ENCODE data around the gene ZDHHC17. TPM values are rescaled to one million over a fixed set of nuclear protein-coding genes. Genes with fewer than 3 reads are reported as not detected.
A peak's percentile ranks its signal among the peaks of the same experiment; 100 is the strongest.
"Not testable (repeated sequence)": the region's sequence is repeated elsewhere in the genome, so short reads cannot be mapped to it uniquely, and the experiment has no call there.

The ZDHHC17 gene, protein sequence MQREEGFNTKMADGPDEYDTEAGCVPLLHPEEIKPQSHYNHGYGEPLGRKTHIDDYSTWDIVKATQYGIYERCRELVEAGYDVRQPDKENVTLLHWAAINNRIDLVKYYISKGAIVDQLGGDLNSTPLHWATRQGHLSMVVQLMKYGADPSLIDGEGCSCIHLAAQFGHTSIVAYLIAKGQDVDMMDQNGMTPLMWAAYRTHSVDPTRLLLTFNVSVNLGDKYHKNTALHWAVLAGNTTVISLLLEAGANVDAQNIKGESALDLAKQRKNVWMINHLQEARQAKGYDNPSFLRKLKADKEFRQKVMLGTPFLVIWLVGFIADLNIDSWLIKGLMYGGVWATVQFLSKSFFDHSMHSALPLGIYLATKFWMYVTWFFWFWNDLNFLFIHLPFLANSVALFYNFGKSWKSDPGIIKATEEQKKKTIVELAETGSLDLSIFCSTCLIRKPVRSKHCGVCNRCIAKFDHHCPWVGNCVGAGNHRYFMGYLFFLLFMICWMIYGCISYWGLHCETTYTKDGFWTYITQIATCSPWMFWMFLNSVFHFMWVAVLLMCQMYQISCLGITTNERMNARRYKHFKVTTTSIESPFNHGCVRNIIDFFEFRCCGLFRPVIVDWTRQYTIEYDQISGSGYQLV
- total RNA-seq (2014; rRNA removed; shearing (Covaris generic)): 28.7 and 33.5 TPM in 2 replicates
- polyA plus RNA-seq (2015; cell fraction: cytosol; rRNA removed): 10.0 and 12.4 TPM in 2 replicates
- 197 and 202 TPM in 2 replicates for polyA plus RNA-seq (2015; cell fraction: nucleus; rRNA removed)

DNA sequence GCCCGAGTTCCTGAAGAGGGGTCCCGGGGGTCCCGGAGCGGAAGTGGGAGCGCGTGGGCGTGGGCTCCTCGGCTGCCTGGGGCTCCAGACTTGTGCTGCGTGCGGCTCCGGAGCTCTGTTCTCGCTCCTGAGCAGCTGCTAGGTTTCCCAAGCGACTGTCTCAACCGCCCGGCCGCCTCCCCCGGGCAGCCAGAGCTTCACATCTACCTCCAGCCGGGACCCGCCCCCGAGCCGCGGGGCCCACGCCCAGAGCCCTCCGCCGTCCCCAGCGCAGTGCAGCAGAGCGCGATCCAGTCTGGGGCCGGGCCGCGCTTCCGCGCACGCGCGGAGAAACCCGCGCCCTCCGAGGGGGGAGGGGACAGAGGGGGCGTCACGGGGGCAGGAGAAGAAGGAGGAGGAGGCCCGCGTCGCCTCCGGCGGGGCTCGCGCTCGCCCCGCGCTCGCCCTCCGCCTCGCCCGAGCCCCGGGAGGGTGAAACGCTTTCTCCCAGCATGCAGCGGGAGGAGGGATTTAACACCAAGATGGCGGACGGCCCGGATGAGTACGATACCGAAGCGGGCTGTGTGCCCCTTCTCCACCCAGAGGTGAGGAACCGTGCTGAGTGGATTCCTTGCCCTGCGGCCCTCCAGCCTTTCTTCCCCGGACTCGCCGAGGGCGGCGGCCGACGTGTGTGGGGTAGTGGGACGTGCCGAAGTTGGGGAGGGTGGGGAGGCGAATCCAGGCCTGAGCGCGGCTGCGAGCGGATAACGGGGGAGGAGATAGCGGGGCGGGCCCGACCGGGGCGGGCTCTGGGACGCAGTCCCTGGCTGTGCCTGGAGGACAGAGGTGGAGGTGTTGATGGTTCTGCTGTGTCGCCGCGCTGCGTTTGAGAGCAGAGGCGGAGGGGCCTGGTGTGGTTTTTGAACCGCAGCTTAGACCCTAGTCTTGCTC is at the start of gene ZDHHC17:
Gene ZDHHC17 (plus strand): TSS at position 370 of the 930 bp plus-strand sequence. CDS start 122 bp downstream, at position 492.
- peak; percentile 94 for DNase-seq (ENCODE audit: low read depth, low spot score)
- in situ Hi-C loops (cut with HindIII; ENCODE audit: low pct_unique_long_range_greater_than_20kb, low sequenced_read_pairs): no loop called here

DNA sequence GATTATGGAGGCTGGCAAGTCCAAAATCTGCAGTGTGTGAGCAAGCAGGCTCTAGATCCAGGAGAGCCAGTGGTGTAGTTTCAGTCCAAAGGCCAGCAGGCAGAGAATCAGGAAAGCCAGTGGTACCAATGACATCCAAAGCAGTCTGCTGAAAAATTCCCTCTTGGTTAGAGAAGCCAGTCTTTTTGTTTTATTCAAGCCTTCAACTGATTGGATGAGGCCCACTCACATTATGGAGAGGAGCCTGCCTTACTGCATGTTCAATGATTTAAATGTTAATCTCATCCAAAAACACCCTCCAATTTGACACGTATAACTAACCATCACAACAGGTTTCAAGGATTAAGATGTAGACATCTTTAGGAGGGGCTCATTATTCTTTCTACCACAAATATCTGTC is 49.5 kb upstream of the ZDHHC17 start:
- DNase-seq (ENCODE audit: low read depth, low spot score): no peak
- in situ Hi-C loops (cut with HindIII; ENCODE audit: low pct_unique_long_range_greater_than_20kb, low sequenced_read_pairs): no loop called here

DNA sequence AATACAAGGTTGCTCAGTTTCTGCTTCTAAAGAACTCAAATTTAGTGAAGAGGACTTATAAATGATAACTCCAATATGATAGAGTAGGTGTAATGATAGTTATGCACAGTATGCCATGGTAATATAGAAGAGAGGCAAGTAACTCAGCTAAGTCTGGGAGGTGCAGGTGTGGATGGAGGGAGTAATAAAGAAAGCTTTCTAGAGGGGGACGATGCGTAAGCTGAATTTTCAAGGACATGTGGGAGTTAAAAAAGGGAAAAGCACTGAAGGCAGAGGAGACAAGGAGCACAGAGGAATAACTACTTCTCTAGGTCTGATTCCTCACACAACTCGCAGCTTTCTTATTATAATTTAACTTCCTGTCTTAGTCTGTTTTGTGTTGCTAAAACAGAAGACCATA is 49.1 kb upstream of the ZDHHC17 start:
- in situ Hi-C loops (cut with HindIII; ENCODE audit: low pct_unique_long_range_greater_than_20kb, low sequenced_read_pairs): no loop called here
- no peak for DNase-seq (ENCODE audit: low read depth, low spot score)

DNA sequence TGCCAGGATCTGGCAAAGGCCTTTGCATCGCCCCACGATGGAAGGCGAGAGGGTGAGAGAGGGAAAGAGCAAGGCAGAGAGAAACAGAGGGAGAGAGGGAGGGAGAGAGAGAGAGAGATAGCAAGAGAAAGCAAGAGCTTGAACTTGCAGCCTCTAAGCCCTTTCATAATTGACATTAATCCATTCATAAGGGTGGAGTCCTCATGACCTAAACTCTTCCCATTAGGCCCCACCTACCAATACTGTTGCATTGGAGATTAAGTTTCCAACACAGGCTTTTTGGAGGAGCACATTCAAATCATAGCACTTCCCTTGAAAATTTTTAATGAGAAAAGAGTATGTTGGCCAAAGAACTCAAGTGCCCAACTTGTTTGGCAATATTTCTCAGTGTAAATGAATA is 48.6 kb upstream of the ZDHHC17 start:
- in situ Hi-C loops (cut with HindIII; ENCODE audit: low pct_unique_long_range_greater_than_20kb, low sequenced_read_pairs): no loop called here

DNA sequence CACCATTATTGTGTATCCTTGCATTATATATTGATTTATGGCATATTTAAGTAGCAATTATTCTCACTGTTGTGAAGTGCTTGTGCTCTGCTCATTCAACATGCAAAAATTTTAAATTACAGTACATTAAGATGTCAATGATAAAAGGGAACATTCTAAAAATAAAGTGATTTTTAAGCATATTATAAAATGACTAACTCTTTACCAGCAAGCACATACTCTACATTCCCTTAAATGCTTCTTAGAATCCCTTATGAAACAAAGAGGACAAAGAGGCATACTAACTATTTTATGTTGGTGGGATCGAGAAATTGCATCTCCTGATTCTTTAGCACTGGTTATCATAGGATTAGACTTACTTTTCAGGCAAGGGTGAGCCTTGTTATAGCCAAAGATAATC is 46.6 kb upstream of the ZDHHC17 start:
- in situ Hi-C loops (cut with HindIII; ENCODE audit: low pct_unique_long_range_greater_than_20kb, low sequenced_read_pairs): no loop called here
- no peak for DNase-seq (ENCODE audit: low read depth, low spot score)

More for the DNA sequence above, 48.6 kb upstream of the ZDHHC17 start:
- no peak for DNase-seq (ENCODE audit: low read depth, low spot score)

GRCh38 chr12:76719171-76720041 is 44.5 kb upstream of the ZDHHC17 start:
- no peak for DNase-seq (ENCODE audit: low read depth, low spot score)
- in situ Hi-C loops (cut with HindIII; ENCODE audit: low pct_unique_long_range_greater_than_20kb, low sequenced_read_pairs): no loop called here

- in situ Hi-C loops (cut with HindIII; ENCODE audit: low pct_unique_long_range_greater_than_20kb, low sequenced_read_pairs): no loop called here
- DNase-seq (ENCODE audit: low read depth, low spot score): no peak
Observed at GRCh38 chr12:76720068-76720467, 43.8 kb upstream of the ZDHHC17 start.

DNA sequence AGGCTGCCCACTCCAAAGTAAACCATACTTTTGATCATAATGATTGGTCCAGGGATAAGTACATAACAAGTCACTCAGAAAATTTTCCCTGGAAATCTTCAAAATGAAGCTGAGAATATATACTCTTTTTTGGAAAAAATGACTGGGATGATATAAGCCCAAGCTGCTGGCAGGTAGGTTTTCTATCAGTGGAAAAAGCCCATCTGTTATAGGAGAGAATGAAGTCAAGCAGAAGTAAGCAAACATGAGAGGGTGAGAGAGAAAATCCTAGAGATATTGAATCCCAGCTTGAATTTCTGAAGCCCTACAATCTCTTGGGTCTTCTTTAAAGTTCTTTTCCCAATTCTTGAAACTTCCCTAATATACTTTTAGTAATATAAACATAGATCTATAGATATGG is 37.3 kb upstream of the ZDHHC17 start:
- in situ Hi-C loops (cut with HindIII; ENCODE audit: low pct_unique_long_range_greater_than_20kb, low sequenced_read_pairs): no loop called here

DNA sequence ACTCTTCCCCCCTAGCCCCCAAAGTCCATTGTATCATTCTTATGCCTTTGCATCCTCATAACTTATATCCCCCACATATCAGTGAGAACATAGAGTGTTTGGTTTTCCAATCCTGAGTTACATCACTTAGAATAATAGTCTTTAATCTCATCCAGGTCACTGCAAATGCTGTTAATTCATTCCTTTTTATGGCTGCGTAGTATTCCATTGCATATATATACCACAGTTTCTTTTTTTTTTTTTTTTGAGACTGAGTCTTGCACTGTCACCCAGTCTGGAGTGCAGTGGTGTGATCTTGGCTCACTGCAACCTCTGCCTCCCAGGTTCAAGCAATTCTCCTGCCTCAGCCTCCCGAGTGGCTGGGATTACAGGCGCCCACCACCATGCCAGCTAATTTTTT is 31.7 kb upstream of the ZDHHC17 start:
- in situ Hi-C loops (cut with HindIII; ENCODE audit: low pct_unique_long_range_greater_than_20kb, low sequenced_read_pairs); DNase-seq (ENCODE audit: low read depth, low spot score): not testable (repeated sequence)

More for the DNA sequence above, 37.3 kb upstream of the ZDHHC17 start:
- DNase-seq (ENCODE audit: low read depth, low spot score): no peak

DNA sequence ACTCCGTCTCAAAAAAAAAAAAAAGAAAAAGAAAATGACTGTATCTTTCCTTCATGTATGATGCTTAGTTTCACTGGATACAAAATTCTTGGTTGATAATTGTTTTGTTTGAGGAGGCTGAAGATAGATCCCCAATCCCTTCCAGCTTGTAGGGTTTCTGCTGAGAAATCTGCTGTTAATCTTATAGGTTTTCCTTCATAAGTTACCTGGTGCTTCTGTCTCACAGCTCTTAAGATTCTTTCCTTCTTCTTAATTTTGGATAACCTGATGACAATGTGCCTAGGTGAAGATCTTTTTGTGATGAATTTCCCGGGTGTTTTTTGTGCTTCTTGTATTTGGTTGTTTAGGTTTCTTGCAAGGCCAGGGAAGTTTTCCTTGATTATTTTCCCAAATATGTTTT is 26.2 kb upstream of the ZDHHC17 start:
- DNase-seq (ENCODE audit: low read depth, low spot score); in situ Hi-C loops (cut with HindIII; ENCODE audit: low pct_unique_long_range_greater_than_20kb, low sequenced_read_pairs): not testable (repeated sequence)

- in situ Hi-C loops (cut with HindIII; ENCODE audit: low pct_unique_long_range_greater_than_20kb, low sequenced_read_pairs): no loop called here
- peak; percentile 27 for DNase-seq (ENCODE audit: low read depth, low spot score)
Observed at GRCh38 chr12:76738824-76739579, 24.9 kb upstream of the ZDHHC17 start.

- no peak for DNase-seq (ENCODE audit: low read depth, low spot score)
- in situ Hi-C loops (cut with HindIII; ENCODE audit: low pct_unique_long_range_greater_than_20kb, low sequenced_read_pairs): no loop called here
Observed at GRCh38 chr12:76739896-76740295, 24.0 kb upstream of the ZDHHC17 start.

- in situ Hi-C loops (cut with HindIII; ENCODE audit: low pct_unique_long_range_greater_than_20kb, low sequenced_read_pairs): no loop called here
- no peak for DNase-seq (ENCODE audit: low read depth, low spot score)
Observed at GRCh38 chr12:76740501-76740900, 23.4 kb upstream of the ZDHHC17 start.

GRCh38 chr12:76745343-76745742 is 18.6 kb upstream of the ZDHHC17 start:
- in situ Hi-C loops (cut with HindIII; ENCODE audit: low pct_unique_long_range_greater_than_20kb, low sequenced_read_pairs): no loop called here
- no peak for DNase-seq (ENCODE audit: low read depth, low spot score)

GRCh38 chr12:76746516-76746915 is 17.4 kb upstream of the ZDHHC17 start:
- in situ Hi-C loops (cut with HindIII; ENCODE audit: low pct_unique_long_range_greater_than_20kb, low sequenced_read_pairs): no loop called here
- no peak for DNase-seq (ENCODE audit: low read depth, low spot score)

DNA sequence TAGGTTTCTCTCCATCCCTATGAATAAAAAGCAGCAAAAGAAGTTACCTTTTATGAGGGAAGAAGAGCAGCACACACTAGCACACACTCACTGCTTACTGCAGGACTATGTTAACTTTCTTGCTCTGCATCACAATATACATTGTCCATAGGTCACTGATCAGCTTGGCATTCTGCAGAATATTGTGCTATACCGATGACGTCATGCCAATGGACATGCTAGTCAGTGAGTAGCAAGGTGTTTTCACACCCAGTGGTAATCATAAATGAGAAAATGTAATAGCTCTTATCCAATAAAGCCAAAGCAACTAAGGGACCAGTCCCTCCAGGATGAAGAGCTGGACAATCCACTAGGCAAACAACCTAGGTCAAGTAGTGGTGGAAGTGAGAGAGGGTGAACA is 16.7 kb upstream of the ZDHHC17 start:
- in situ Hi-C loops (cut with HindIII; ENCODE audit: low pct_unique_long_range_greater_than_20kb, low sequenced_read_pairs): no loop called here
- no peak for DNase-seq (ENCODE audit: low read depth, low spot score)
